Fibroblast of pulmonary artery (primary cell): ENCODE measurements around the gene TEPSIN.

Source experiments
- DNase-seq: peaks from one replicate; pipeline ENCODE4 v3.0.0-alpha.2; 2010; ENCODE audit warnings: low read depth
- H3K4me3 ChIP-seq: replicated peaks from 2 replicates; pipeline ENCODE4 v1.5.1; 2011; ENCODE audit warnings: low read depth, mild to moderate bottlenecking, control low read depth, low read length, moderate library complexity
- TF ChIP-seq, protein P1 (sequence below): IDR thresholded peaks from 2 replicates; pipeline ENCODE4 v1.5.1; 2011; ENCODE audit warnings: mild to moderate bottlenecking, control low read depth, low read length, inconsistent platforms; ENCODE audit errors: missing control alignments

TEPSIN gene

DNA sequence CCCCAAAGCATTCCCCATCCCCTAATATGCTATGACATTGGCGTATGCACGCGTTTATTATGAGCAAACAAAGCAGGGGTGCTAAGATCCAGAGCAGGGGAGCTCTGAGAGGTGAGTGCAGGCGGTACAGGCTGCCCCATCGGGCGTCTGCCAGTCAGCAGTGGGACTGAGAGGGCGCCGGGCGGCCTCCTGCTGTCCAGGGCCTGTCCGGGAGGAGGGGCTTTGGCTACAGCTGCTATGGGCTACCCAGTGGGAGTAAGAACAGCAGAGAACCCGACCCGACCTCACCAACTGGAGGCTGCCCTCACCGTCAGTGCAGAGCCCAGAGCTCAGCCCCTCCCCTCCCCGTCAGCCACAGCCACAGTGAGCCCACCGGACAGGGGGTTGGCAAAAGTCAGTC, 54.3 kb downstream of the TEPSIN start:
- DNase-seq: no peak
- TF ChIP-seq, protein P1, sequence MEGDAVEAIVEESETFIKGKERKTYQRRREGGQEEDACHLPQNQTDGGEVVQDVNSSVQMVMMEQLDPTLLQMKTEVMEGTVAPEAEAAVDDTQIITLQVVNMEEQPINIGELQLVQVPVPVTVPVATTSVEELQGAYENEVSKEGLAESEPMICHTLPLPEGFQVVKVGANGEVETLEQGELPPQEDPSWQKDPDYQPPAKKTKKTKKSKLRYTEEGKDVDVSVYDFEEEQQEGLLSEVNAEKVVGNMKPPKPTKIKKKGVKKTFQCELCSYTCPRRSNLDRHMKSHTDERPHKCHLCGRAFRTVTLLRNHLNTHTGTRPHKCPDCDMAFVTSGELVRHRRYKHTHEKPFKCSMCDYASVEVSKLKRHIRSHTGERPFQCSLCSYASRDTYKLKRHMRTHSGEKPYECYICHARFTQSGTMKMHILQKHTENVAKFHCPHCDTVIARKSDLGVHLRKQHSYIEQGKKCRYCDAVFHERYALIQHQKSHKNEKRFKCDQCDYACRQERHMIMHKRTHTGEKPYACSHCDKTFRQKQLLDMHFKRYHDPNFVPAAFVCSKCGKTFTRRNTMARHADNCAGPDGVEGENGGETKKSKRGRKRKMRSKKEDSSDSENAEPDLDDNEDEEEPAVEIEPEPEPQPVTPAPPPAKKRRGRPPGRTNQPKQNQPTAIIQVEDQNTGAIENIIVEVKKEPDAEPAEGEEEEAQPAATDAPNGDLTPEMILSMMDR: no peak

DNA sequence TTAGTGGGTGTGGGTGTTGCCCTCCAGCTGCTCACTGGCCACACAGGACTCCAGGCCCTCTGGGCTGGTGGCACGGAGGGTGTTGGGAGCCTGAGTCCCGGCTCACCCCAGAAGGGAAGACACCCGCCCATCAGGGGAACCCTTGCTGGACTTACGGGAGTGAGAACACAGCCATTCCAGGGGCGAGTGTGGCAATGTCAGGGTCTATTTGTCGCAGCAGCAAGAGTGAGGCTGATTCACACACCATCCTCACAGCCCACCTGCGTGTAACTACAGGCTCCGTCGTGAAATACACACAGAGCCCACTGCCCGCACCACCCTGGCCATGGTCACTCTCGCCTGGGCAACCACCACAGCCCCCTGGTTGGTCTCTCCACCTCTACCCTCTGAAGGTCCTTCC, 55.0 kb downstream of the TEPSIN start:
- TF ChIP-seq, protein P1: no peak

More for the DNA sequence above, 54.3 kb downstream of the TEPSIN start:
- H3K4me3 ChIP-seq: no peak overlapping the region

DNA sequence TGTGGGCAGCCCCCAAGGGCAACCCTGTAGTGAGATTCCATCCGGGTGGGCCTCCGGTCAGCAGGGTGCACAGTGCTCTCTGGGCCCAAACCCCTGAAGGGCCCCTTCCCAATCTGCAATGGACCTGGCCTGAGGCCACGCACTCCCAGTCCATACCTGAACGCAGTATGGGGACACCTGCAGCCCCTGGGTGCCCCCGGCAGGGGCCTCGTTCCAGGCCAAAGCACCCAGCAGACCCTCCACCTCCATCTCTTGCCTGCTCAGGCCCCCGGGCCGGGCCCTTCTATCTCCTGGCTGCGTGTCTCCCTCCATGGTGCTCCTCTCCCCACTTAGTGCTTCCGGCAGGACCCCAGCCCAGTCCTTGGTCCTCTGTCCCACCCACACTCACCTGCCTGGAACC, 55.5 kb downstream of the TEPSIN start:
- TF ChIP-seq, protein P1: no peak
- no peak for DNase-seq
- no peak overlapping the region for H3K4me3 ChIP-seq

More for the DNA sequence above, 55.0 kb downstream of the TEPSIN start:
- no peak overlapping the region for H3K4me3 ChIP-seq
- no peak for DNase-seq

DNA sequence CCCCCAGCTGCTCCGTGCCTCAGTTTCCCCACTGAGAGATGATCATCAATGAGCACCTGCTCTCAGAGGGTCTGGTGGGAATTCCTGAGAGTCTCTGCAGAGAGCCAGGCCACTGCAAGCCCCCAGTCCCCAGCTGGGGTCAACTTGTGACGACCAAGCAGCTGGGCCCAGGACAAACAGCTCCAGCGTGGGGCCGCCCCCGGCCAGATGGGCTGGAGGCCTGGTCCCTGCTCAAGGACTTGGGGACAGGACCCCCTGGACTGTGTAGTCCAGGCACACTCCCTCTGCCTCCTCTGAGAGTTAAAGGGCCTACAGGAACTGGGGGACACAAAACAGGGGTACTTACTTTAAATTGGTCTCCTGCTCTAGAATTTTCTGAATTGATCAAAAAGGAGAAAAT, 56.3 kb downstream of the TEPSIN start:
- no peak overlapping the region for H3K4me3 ChIP-seq
- TF ChIP-seq, protein P1: no peak
- DNase-seq: no peak

DNA sequence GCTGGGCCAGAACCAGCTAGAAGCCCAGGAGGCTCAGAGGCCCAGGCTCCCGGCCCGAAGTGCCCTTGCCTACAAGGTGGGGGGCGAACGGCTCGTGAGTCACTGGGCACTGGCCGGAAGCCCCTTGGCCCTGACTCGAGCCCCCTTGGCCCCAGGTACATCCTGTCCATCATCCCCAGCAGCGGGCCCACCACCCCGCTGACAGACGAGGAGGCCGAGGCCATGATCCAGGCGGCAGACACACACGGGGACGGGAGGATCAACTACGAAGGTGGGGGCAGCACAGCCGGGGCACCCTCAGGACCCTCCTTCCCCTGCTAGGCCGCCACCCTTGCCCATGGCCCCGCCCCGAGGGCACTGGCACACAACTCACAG, 57.1 kb downstream of the TEPSIN start:
- TF ChIP-seq, protein P1: no peak

DNA sequence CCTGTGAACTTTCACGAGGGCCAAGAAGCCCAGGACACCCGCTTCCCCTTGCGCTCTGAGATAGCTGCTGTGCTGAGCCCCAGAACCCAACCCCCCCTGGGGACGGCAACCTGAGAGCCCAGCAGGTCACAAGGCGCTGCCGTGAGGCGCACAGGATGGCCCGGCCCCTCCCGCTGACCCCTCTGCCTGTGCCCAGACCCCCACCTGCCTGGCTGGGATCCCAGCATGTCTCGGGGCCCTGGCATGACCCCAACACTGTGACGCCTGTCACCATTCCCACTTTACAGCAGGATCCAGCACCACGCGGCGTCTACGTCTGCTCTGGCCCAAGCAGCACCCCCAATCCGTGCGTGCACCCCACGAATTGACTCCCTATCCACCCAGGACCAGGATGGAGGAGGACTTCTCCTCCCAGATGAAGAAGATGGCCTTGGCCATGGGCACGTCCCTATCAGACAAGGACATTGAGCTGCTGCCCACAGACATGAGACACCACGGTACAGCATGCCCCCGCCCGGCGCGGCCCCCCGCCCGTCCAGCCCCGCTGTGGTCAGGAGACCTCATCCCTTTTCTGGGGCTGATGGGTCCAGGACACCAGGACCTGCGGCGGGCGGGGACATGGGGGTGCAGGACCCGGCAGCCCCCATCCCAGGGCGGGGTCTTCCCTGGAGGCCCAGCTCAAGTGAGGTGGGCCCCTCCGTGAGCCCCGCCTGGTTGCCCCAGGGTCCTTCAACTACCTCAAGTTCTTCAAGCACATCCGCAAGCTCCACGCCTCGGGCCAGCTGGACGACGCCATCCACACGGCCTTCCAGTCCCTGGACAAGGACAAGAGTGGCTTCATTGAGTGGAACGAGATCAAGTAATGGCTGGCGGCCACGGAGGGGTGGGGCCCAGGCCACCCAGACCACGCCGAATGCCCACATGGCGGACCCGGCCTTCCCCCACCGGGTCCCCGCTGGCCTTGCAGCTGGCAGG, 57.7 kb downstream of the TEPSIN start:
- no peak overlapping the region for H3K4me3 ChIP-seq
- DNase-seq: no peak
- TF ChIP-seq, protein P1: no peak

More for the DNA sequence above, 57.1 kb downstream of the TEPSIN start:
- H3K4me3 ChIP-seq: no peak overlapping the region
- DNase-seq: no peak
